IMR-90 (cell line): ENCODE data around the gene SDK1. TPM values are rescaled to one million over a fixed set of nuclear protein-coding genes. Genes with fewer than 3 reads are reported as not detected.

Source experiments
- ATAC-seq: fragments of 200-7000 bp; cut with Tn5 transposase; 2 replicates; pipeline ENCODE4 v1.9.1; 2020; ENCODE audit warnings: low read depth, mild to moderate bottlenecking, moderate library complexity
- BruUV-seq: library from RNA; stranded (reverse); fragments of 400-500 nt; replicated peaks from 2 replicates; lab custom pipeline; 2021; lab: Mats Ljungman, UMichigan
- CTCF ChIA-PET: fragments of 300-600 bp; formaldehyde crosslinking; extraction: SDS; loops from one replicate; lab custom pipeline; 2021; ENCODE audit warnings: antibody characterized with exemption; lab: Yijun Ruan, JAX
- POLR2A ChIA-PET: fragments of 300-600 bp; sonication (Branson Sonifier 250); formaldehyde crosslinking; loops from one replicate; lab custom pipeline; 2022; ENCODE audit warnings: antibody characterized with exemption; ENCODE audit not compliant: unreplicated experiment; lab: Charles Lee
- DNase-seq: peaks from one replicate; pipeline ENCODE4 v3.0.0; 2013
- H2AFZ ChIP-seq: replicated peaks from 2 replicates; pipeline ENCODE3; 2013; ENCODE audit warnings: low read length, mild to moderate bottlenecking; ENCODE audit not compliant: poor library complexity
- H2AK5ac ChIP-seq: 2 replicates; pipeline ENCODE4 v1.6.1; 2013; ENCODE audit warnings: low read depth, low read length, inconsistent platforms
- H2AK9ac ChIP-seq: replicated peaks from 2 replicates; pipeline ENCODE3; 2013; ENCODE audit warnings: mild to moderate bottlenecking, low read depth, low read length, moderate library complexity; ENCODE audit not compliant: poor library complexity
- H2BK120ac ChIP-seq: 2 replicates; pipeline ENCODE4 v1.6.1; 2013; ENCODE audit warnings: low read depth, low read length, inconsistent platforms
- H2BK15ac ChIP-seq: 3 replicates; pipeline ENCODE4 v1.6.1; 2013; ENCODE audit warnings: low read depth, low read length, inconsistent platforms
- H2BK20ac ChIP-seq: 2 replicates; pipeline ENCODE4 v1.6.1; 2013; ENCODE audit warnings: low read depth, mild to moderate bottlenecking, inconsistent platforms, low read length, moderate library complexity
- H2BK5ac ChIP-seq: 2 replicates; pipeline ENCODE4 v1.6.1; 2013; ENCODE audit warnings: mild to moderate bottlenecking, low read depth, low read length, inconsistent platforms; ENCODE audit not compliant: poor library complexity, severe bottlenecking
- H3K14ac ChIP-seq: replicated peaks from 2 replicates; pipeline ENCODE4 v1.6.1; 2013; ENCODE audit warnings: low read depth, low read length, inconsistent platforms
- H3K18ac ChIP-seq: 2 replicates; pipeline ENCODE4 v1.6.1; 2013; ENCODE audit warnings: low read depth, low read length, control low read depth
- H3K23ac ChIP-seq: 2 replicates; pipeline ENCODE4 v1.6.1; 2013; ENCODE audit warnings: low read depth, low read length, inconsistent platforms
- H3K27ac ChIP-seq: 2 replicates; pipeline ENCODE4 v1.5.1; 2013; ENCODE audit warnings: mild to moderate bottlenecking, control low read depth, low read length; ENCODE audit not compliant: insufficient read depth
- H3K27me3 ChIP-seq: 2 replicates; pipeline ENCODE4 v1.6.1; 2013; ENCODE audit warnings: low read length; ENCODE audit not compliant: control insufficient read depth, insufficient read depth
- H3K36me3 ChIP-seq: 2 replicates; pipeline ENCODE4 v1.6.1; 2013; ENCODE audit warnings: low read length, mixed read lengths; ENCODE audit not compliant: control insufficient read depth, insufficient read depth
- H3K4ac ChIP-seq: 2 replicates; pipeline ENCODE4 v1.6.1; 2013; ENCODE audit warnings: low read depth, low read length, inconsistent platforms
- H3K4me1 ChIP-seq: 2 replicates; pipeline ENCODE4 v1.6.1; 2013; ENCODE audit warnings: low read length, mixed read lengths; ENCODE audit not compliant: control insufficient read depth, insufficient read depth
- H3K4me2 ChIP-seq: 2 replicates; pipeline ENCODE4 v1.6.1; 2013; ENCODE audit warnings: low read depth, mild to moderate bottlenecking, control low read depth, low read length, moderate library complexity
- H3K4me3 ChIP-seq: 2 replicates; pipeline ENCODE4 v1.5.1; 2013; ENCODE audit warnings: low read depth, mild to moderate bottlenecking, control low read depth, low read length, moderate library complexity; ENCODE audit not compliant: insufficient read depth
- H3K56ac ChIP-seq: 2 replicates; pipeline ENCODE4 v1.6.1; 2013; ENCODE audit warnings: low read length, inconsistent platforms; ENCODE audit not compliant: insufficient read depth; ENCODE audit errors: extremely low read depth
- H3K79me1 ChIP-seq, 2 experiments: 2 replicates each; pipeline ENCODE4 v1.6.1; 2013; ENCODE audit warnings: low read length in 2 of 2, inconsistent platforms in 1 of 2, low read depth in 1 of 2
- H3K9ac ChIP-seq: 2 replicates; pipeline ENCODE4 v1.6.1; 2013; ENCODE audit warnings: low read depth, low read length, control low read depth
- H3K9me1 ChIP-seq: 2 replicates; pipeline ENCODE4 v1.6.1; 2013; ENCODE audit warnings: low read length, inconsistent platforms; ENCODE audit not compliant: insufficient read depth
- H3K9me3 ChIP-seq: 2 replicates; pipeline ENCODE4 v1.6.1; 2013; ENCODE audit warnings: low read length; ENCODE audit not compliant: control insufficient read depth, insufficient read depth
- H4K20me1 ChIP-seq: 2 replicates; pipeline ENCODE4 v1.6.1; 2013; ENCODE audit warnings: low read length, inconsistent platforms; ENCODE audit not compliant: insufficient read depth
- H4K5ac ChIP-seq: 2 replicates; pipeline ENCODE4 v1.6.1; 2013; ENCODE audit warnings: mild to moderate bottlenecking, low read depth, low read length, control low read depth
- H4K8ac ChIP-seq, 2 experiments: 2 replicates each; pipeline ENCODE4 v1.6.1; 2013; ENCODE audit warnings: low read depth in 2 of 2, low read length in 2 of 2, control low read depth in 1 of 2, inconsistent platforms in 1 of 2
- H4K91ac ChIP-seq: 2 replicates; pipeline ENCODE4 v1.6.1; 2013; ENCODE audit warnings: low read depth, low read length, inconsistent platforms; ENCODE audit not compliant: insufficient read depth
- BHLHE40 ChIP-seq: fragments of 150-350 bp; IDR thresholded peaks from 2 replicates; pipeline ENCODE4 v1.6.1; 2016; ENCODE audit warnings: mild to moderate bottlenecking, low read depth, low read length
- CEBPB ChIP-seq: IDR thresholded peaks from 2 replicates; pipeline ENCODE4 v1.6.1; 2012; ENCODE audit warnings: low read depth, low read length, improper control_type of control experiment
- NFE2L2 ChIP-seq: fragments of 150-350 bp; IDR thresholded peaks from 2 replicates; pipeline ENCODE4 v1.6.1; 2016; ENCODE audit warnings: low read depth, mild to moderate bottlenecking, low read length
- POLR2A ChIP-seq: IDR thresholded peaks from 2 replicates; pipeline ENCODE4 v1.6.1; 2012; ENCODE audit warnings: mild to moderate bottlenecking, low read depth, low read length
- RAD21 ChIP-seq: IDR thresholded peaks from 2 replicates; pipeline ENCODE4 v1.6.1; 2012; ENCODE audit warnings: low read length, improper control_type of control experiment
- RCOR1 ChIP-seq: IDR thresholded peaks from 2 replicates; pipeline ENCODE4 v1.6.1; 2012; ENCODE audit warnings: mild to moderate bottlenecking, low read length, improper control_type of control experiment; ENCODE audit not compliant: insufficient replicate concordance
- RFX5 ChIP-seq: IDR thresholded peaks from 2 replicates; pipeline ENCODE4 v1.8.0; 2012; ENCODE audit warnings: low read depth, mild to moderate bottlenecking, low read length, moderate library complexity
- WGBS, 2 experiments: methylation state at CpG; one replicate each; pipeline versions ENCODE4 v1.1.5 to v1.1.7; 2013; ENCODE audit warnings: missing lambda C conversion rate in 2 of 2; ENCODE audit not compliant: insufficient read length in 1 of 2; ENCODE audit errors: extremely low coverage in 2 of 2; 5-methylcytosine and 5-hydroxymethylcytosine counted together
- dilution Hi-C: fragments of 300-500 bp; cut with HindIII; formaldehyde crosslinking; loops from one replicate; pipeline ENCODE4 v1.14.3; 2018; ENCODE audit warnings: low sequenced_read_pairs; ENCODE audit not compliant: unreplicated experiment
- in situ Hi-C: fragments of 300-500 bp; cut with MboI; formaldehyde crosslinking; loops from 3 replicates; pipeline ENCODE4 v1.14.3; 2019; ENCODE audit warnings: low sequenced_read_pairs, inconsistent platforms, mixed read lengths
- intact Hi-C: fragments of 100-400 bp; cut with micrococcal nuclease; formaldehyde crosslinking; loops from 2 replicates; pipeline ENCODE4 v1.10.0; 2022
- polyA plus RNA-seq, 3 experiments: library from polyadenylated mRNA; depleted of rRNA; stranded (reverse); fragments of >200 nt; gene quantifications; 2 replicates each; pipeline ENCODE4 v1.2.3, GENCODE V29; 2012; ENCODE audit warnings: low replicate concordance in 1 of 3
- total RNA-seq: library from RNA; depleted of rRNA; stranded (reverse); fragments of >200 nt; gene quantifications from 2 replicates; pipeline ENCODE4 v1.2.3, GENCODE V29; 2012
- TF ChIP-seq, protein P1 (sequence below): conservative IDR thresholded peaks from 2 replicates; pipeline ENCODE4 v1.5.1; 2012; ENCODE audit warnings: mild to moderate bottlenecking, low read depth, low read length, improper control_type of control experiment

The SDK1 gene
- total and polyA plus RNA-seq, 2 of the 4 experiments (the other 2 are of a cell fraction): 1.5 to 1.6 TPM

DNA sequence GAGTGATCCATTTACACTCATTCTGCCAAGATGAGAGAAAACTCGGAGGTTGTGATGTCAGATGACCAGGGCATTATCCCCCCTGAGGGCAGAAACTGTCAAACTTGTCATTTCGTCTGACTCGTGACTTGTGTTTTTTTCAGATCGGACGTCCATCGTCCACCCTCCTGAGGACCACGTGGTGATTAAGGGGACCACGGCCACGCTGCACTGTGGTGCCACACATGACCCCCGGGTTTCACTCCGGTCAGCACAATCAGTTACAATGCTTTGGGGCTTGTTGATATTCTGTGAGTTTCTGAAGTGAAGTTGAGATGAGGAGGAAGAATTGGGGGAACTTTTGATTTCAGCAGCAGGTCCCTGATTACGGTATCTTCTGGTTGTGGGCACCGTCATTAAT, 670.3 kb downstream of the SDK1 start:
- CTCF ChIA-PET: no interaction called here
- no TSS peak for BruUV-seq
- H3K18ac ChIP-seq: no peak overlapping the region

More for the DNA sequence above, 670.3 kb downstream of the SDK1 start:
- ATAC-seq: no peak
- Histone ChIP-seq H3K4me1 (no peaks in the 10 kb centered on the region), H3K79me1 (no peaks in the 10 kb centered on the region), H2AFZ (no peak overlapping the region), H4K8ac (no peak overlapping the region), H3K27me3 (no peaks in the 10 kb centered on the region), H3K4me3 (no peak overlapping the region), H3K9me3 (peaks cover 2% of the 10 kb centered on the region; the same call in 1 of the 2 replicates), H3K56ac (no peak overlapping the region), H2AK5ac (no peak overlapping the region), H2BK120ac (no peak overlapping the region), H3K9me1 (no peaks in the 10 kb centered on the region), H3K36me3 (0 out of 2 replicates have a peak, but pooled peaks cover 2% of the 10 kb centered on the region), H3K9ac (no peak overlapping the region), H3K4ac (no peak overlapping the region), H4K91ac (no peak overlapping the region), H2AK9ac (no peak overlapping the region), H2BK20ac (no peak overlapping the region), H4K20me1 (no peaks in the 10 kb centered on the region), H3K23ac (no peak overlapping the region), H3K4me2 (no peak overlapping the region), H4K5ac (no peak overlapping the region), H2BK15ac (no peak overlapping the region), H3K27ac (no peak overlapping the region), H2BK5ac (no peak overlapping the region), H3K14ac (no peak overlapping the region)
- intact Hi-C loops (no loop called here), in situ Hi-C loops (no loop called here), dilution Hi-C loops (no loop called here)
- WGBS, 2 experiments: no CpG with 5 or more reads among the region's 13 CpGs
- DNase-seq: no peak
- no peak for TF ChIP-seq RCOR1
- TF ChIP-seq CEBPB: no peak
- no peak for TF ChIP-seq BHLHE40
- TF ChIP-seq RFX5: no peak
- no peak for TF ChIP-seq NFE2L2
- TF ChIP-seq, protein P1, sequence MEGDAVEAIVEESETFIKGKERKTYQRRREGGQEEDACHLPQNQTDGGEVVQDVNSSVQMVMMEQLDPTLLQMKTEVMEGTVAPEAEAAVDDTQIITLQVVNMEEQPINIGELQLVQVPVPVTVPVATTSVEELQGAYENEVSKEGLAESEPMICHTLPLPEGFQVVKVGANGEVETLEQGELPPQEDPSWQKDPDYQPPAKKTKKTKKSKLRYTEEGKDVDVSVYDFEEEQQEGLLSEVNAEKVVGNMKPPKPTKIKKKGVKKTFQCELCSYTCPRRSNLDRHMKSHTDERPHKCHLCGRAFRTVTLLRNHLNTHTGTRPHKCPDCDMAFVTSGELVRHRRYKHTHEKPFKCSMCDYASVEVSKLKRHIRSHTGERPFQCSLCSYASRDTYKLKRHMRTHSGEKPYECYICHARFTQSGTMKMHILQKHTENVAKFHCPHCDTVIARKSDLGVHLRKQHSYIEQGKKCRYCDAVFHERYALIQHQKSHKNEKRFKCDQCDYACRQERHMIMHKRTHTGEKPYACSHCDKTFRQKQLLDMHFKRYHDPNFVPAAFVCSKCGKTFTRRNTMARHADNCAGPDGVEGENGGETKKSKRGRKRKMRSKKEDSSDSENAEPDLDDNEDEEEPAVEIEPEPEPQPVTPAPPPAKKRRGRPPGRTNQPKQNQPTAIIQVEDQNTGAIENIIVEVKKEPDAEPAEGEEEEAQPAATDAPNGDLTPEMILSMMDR: no peak
- TF ChIP-seq RAD21: no peak
- no peak for TF ChIP-seq POLR2A
- POLR2A ChIA-PET: no interaction called here
